Vagina (tissue), 2 donors: ENCODE results near the gene RPP38. TPM values are rescaled to one million over a fixed set of nuclear protein-coding genes. Genes with fewer than 3 reads are reported as not detected.

Experiments
- DNase-seq, 2 donors: peaks; one replicate each; pipeline ENCODE4 v3.0.0-alpha.2; 2017; ENCODE audit errors: extremely low spot score in 2 of 2
- H3K27ac ChIP-seq: fragments of 200-600 bp; sonication (generic); one replicate; pipeline ENCODE4 v1.5.1; 2019
- H3K27me3 ChIP-seq: fragments of 200-600 bp; sonication (generic); one replicate; pipeline ENCODE4 v1.5.1; 2019
- H3K36me3 ChIP-seq, 2 donors: fragments of 200-600 bp; sonication (generic); one replicate each; pipeline ENCODE4 v1.5.1; 2017 to 2019
- H3K4me1 ChIP-seq: fragments of 200-600 bp; sonication (generic); one replicate; pipeline ENCODE4 v1.5.1; 2019
- H3K4me3 ChIP-seq, 2 donors: fragments of 200-600 bp; sonication (generic); 1 replicate in 1 of 2; 2 replicates in 1 of 2; pipeline ENCODE4 v1.5.1; 2016 to 2019
- H3K9me3 ChIP-seq: fragments of 200-600 bp; sonication (generic); one replicate; pipeline ENCODE4 v1.5.1; 2019
- CTCF ChIP-seq, 3 experiments: fragments of 450-650 bp in 2 of 3; fragments of 200-600 bp in 1 of 3; sonication (generic) in 1 of 3; IDR thresholded peaks; one replicate each; pipeline ENCODE4 v1.5.1; 2017 to 2019; ENCODE audit warnings: antibody characterized with exemption in 3 of 3, mild to moderate bottlenecking in 2 of 3, moderate library complexity in 2 of 3
- POLR2A ChIP-seq, 2 donors: fragments of 450-650 bp; IDR thresholded peaks; one replicate each; pipeline ENCODE4 v1.6.1; 2017; ENCODE audit warnings: antibody characterized with exemption in 2 of 2, mild to moderate bottlenecking in 2 of 2, moderate library complexity in 2 of 2
- POLR2AphosphoS5 ChIP-seq, 2 donors: sonication (generic); formaldehyde crosslinking; IDR thresholded peaks; one replicate each; pipeline ENCODE4 v1.9.0; 2017; ENCODE audit warnings: antibody characterized with exemption in 2 of 2, mild to moderate bottlenecking in 2 of 2, low read depth in 1 of 2; ENCODE audit not compliant: insufficient read depth in 1 of 2
- intact Hi-C: fragments of 100-400 bp; cut with DNase I; formaldehyde crosslinking; loops from one replicate; pipeline ENCODE4 v1.15.1; 2023
- total RNA-seq: library from RNA; depleted of rRNA; stranded (reverse); fragments of >200 nt; gene quantifications from one replicate; pipeline ENCODE4 v1.2.3, GENCODE V29; 2016

Gene RPP38
- total RNA-seq, 1 donor from 2014 or later, result 14.2 TPM

GRCh38 chr10:15099886-15100285 lies 2.7 kb downstream of the RPP38 start:
- H3K27me3 ChIP-seq, result no peaks in the 10 kb centered on the region
- H3K27ac ChIP-seq, result no peak overlapping the region
- no peak overlapping the region for H3K4me3 ChIP-seq
- H3K36me3 ChIP-seq, result peaks cover 0 to 28% of the 10 kb centered on the region in 2 donors
- intact Hi-C loops, result loop anchor here (10.0 kb wide), 1 partner anchor 145 kb away; the partner anchor contains the start of genes DCLRE1C and MEIG1
- no peaks in the 10 kb centered on the region for H3K9me3 ChIP-seq
- TF ChIP-seq POLR2A (IDR thresholded peaks at IDR 0.05) (no peak), POLR2AphosphoS5 (IDR thresholded peaks at IDR 0.05; ENCODE audit: insufficient read depth in 1 of 2, low read depth in 1 of 2) (no peak), CTCF (IDR thresholded peaks at IDR 0.05) (no peak)
- DNase-seq, result no peak
- H3K4me1 ChIP-seq, result peaks cover 36% of the 10 kb centered on the region

GRCh38 chr10:15103513-15103912 lies 6.4 kb downstream of the RPP38 start:
- Histone ChIP-seq H3K4me1 (peaks cover 19% of the 10 kb centered on the region), H3K27ac (no peak overlapping the region), H3K4me3 (no peak overlapping the region), H3K9me3 (no peaks in the 10 kb centered on the region), H3K36me3 (peaks cover 0 to 49% of the 10 kb centered on the region in 2 donors), H3K27me3 (no peaks in the 10 kb centered on the region)
- no peak for DNase-seq
- TF ChIP-seq POLR2AphosphoS5 (IDR thresholded peaks at IDR 0.05; ENCODE audit: insufficient read depth in 1 of 2, low read depth in 1 of 2) (no peak), POLR2A (IDR thresholded peaks at IDR 0.05) (no peak), CTCF (IDR thresholded peaks at IDR 0.05) (no peak)
- intact Hi-C loops, result no loop called here

GRCh38 chr10:15106352-15107013 lies 9.3 kb downstream of the RPP38 start:
- intact Hi-C loops, result no loop called here
- no peak for DNase-seq

GRCh38 chr10:15112657-15113056 lies 15.5 kb downstream of the RPP38 start:
- Histone ChIP-seq H3K27me3 (no peaks in the 10 kb centered on the region), H3K27ac (no peak overlapping the region), H3K9me3 (no peaks in the 10 kb centered on the region), H3K36me3 (peaks cover 0 to 40% of the 10 kb centered on the region in 2 donors), H3K4me1 (no peaks in the 10 kb centered on the region), H3K4me3 (no peak overlapping the region)
- intact Hi-C loops, result no loop called here
- DNase-seq, result no peak
- TF ChIP-seq CTCF (IDR thresholded peaks at IDR 0.05), result no peak
- TF ChIP-seq POLR2AphosphoS5 (IDR thresholded peaks at IDR 0.05; ENCODE audit: insufficient read depth in 1 of 2, low read depth in 1 of 2), result no peak
- TF ChIP-seq POLR2A (IDR thresholded peaks at IDR 0.05), result no peak

More at GRCh38 chr10:15106352-15107013, 9.3 kb downstream of the RPP38 start:
- H3K36me3 ChIP-seq, result peaks cover 0 to 48% of the 10 kb centered on the region in 2 donors
- TF ChIP-seq POLR2AphosphoS5 (IDR thresholded peaks at IDR 0.05; ENCODE audit: insufficient read depth in 1 of 2, low read depth in 1 of 2), result peak in 1 of 2 donors; percentile 21
- no peak for TF ChIP-seq POLR2A (IDR thresholded peaks at IDR 0.05)
- peak; percentile 25 to 73 (median 67) for TF ChIP-seq CTCF (IDR thresholded peaks at IDR 0.05)
- no peaks in the 10 kb centered on the region for H3K4me1 ChIP-seq
- no peak overlapping the region for H3K4me3 ChIP-seq
- H3K9me3 ChIP-seq, result no peaks in the 10 kb centered on the region
- no peaks in the 10 kb centered on the region for H3K27me3 ChIP-seq
- no peak overlapping the region for H3K27ac ChIP-seq

GRCh38 chr10:15113766-15114165 lies 16.6 kb downstream of the RPP38 start:
- no peak for TF ChIP-seq CTCF (IDR thresholded peaks at IDR 0.05)
- TF ChIP-seq POLR2AphosphoS5 (IDR thresholded peaks at IDR 0.05; ENCODE audit: insufficient read depth in 1 of 2, low read depth in 1 of 2), result no peak
- no peak for TF ChIP-seq POLR2A (IDR thresholded peaks at IDR 0.05)
- Histone ChIP-seq H3K9me3 (no peaks in the 10 kb centered on the region), H3K4me1 (no peaks in the 10 kb centered on the region), H3K4me3 (no peak overlapping the region), H3K27me3 (no peaks in the 10 kb centered on the region), H3K27ac (no peak overlapping the region), H3K36me3 (peaks cover 0 to 37% of the 10 kb centered on the region in 2 donors)
- intact Hi-C loops, result no loop called here
- no peak for DNase-seq
